Gastroesophageal sphincter (tissue), 3 donors: ENCODE results near the gene GINS2.

Experiments used
- CTCF ChIP-seq, 4 experiments: fragments of 200-600 bp in 2 of 4; fragments of 450-650 bp in 2 of 4; sonication (generic) in 1 of 4; IDR thresholded peaks; one replicate each; pipeline ENCODE4 v1.5.1; 2017 to 2019; ENCODE audit warnings: antibody characterized with exemption in 4 of 4, mild to moderate bottlenecking in 2 of 4, moderate library complexity in 2 of 4
- POLR2AphosphoS5 ChIP-seq: sonication (generic); formaldehyde crosslinking; IDR thresholded peaks from one replicate; pipeline ENCODE4 v1.6.1; 2017; ENCODE audit warnings: antibody characterized with exemption

DNA sequence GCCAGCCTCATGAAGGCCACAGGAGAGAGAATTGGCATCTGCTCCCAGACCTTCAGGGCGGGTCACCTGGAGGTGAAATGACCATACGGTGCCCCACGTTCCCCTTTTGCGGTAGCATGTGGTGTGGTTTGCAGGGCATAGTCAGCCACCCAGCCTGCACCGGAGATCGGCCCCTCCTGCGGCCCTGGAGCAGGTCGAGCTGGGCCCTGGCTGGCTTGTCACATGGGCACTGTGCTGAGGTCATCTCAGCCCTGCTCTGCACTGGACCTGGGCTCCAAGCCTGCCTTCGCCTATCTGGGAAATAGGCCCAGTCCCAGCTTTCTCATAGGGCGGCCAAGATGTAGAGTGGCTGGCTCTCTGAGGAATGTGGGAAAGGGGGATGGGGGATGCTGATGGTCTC is 59.4 kb downstream of the GINS2 start:
- no peak for TF ChIP-seq POLR2AphosphoS5
- no peak for TF ChIP-seq CTCF (IDR thresholded peaks at IDR 0.05)
